Calu3 (cell line): ENCODE results near the gene SAMMSON. TPM values are rescaled to one million over a fixed set of nuclear protein-coding genes. Genes with fewer than 3 reads are reported as not detected.

Experiments used
- BruUV-seq: library from RNA; stranded (reverse); fragments of 400-500 nt; replicated peaks from 2 replicates; lab custom pipeline; 2021; lab: Mats Ljungman, UMichigan
- CTCF ChIA-PET: fragments of 300-600 bp; sonication (Branson Sonifier 250); formaldehyde crosslinking; loops from one replicate; lab custom pipeline; 2022; ENCODE audit warnings: antibody characterized with exemption; lab: Charles Lee
- DNase-seq: peaks from one replicate; pipeline ENCODE4 v3.0.0; 2022
- H3K27ac Mint-ChIP-seq: one replicate; pipeline ENCODE4 v1.8.0; 2022; ENCODE audit warnings: mixed read lengths; ENCODE audit not compliant: unreplicated experiment
- H3K27me3 Mint-ChIP-seq: one replicate; pipeline ENCODE4 v1.8.0; 2022; ENCODE audit warnings: mixed read lengths; ENCODE audit not compliant: unreplicated experiment
- H3K36me3 Mint-ChIP-seq: one replicate; pipeline ENCODE4 v1.8.0; 2022; ENCODE audit warnings: mild to moderate bottlenecking, moderate library complexity, mixed read lengths; ENCODE audit not compliant: insufficient read depth, unreplicated experiment
- H3K4me1 Mint-ChIP-seq: one replicate; pipeline ENCODE4 v1.8.0; 2022; ENCODE audit warnings: mild to moderate bottlenecking, low read depth, mixed read lengths; ENCODE audit not compliant: unreplicated experiment
- H3K4me3 Mint-ChIP-seq: one replicate; pipeline ENCODE4 v1.8.0; 2022; ENCODE audit warnings: mild to moderate bottlenecking, low read depth, moderate library complexity, mixed read lengths; ENCODE audit not compliant: unreplicated experiment
- H3K9me3 Mint-ChIP-seq: one replicate; pipeline ENCODE4 v1.8.0; 2022; ENCODE audit warnings: low read depth, mixed read lengths; ENCODE audit not compliant: unreplicated experiment
- intact Hi-C: fragments of 100-400 bp; cut with micrococcal nuclease; formaldehyde crosslinking; loops from one replicate; pipeline ENCODE4 v1.10.0; 2022; ENCODE audit not compliant: unreplicated experiment
- total RNA-seq: library from RNA; stranded (reverse); gene quantifications from 2 replicates; pipeline ENCODE4 v1.2.3, GENCODE V29; 2022
- TF ChIP-seq, protein P1 (sequence below): fragments of 200-600 bp; IDR thresholded peaks from one replicate; pipeline ENCODE4 v1.8.0; 2022; ENCODE audit warnings: antibody characterized with exemption; ENCODE audit not compliant: unreplicated experiment

Gene SAMMSON
- total RNA-seq, 1 experiment from 2014 or later = not detected

DNA sequence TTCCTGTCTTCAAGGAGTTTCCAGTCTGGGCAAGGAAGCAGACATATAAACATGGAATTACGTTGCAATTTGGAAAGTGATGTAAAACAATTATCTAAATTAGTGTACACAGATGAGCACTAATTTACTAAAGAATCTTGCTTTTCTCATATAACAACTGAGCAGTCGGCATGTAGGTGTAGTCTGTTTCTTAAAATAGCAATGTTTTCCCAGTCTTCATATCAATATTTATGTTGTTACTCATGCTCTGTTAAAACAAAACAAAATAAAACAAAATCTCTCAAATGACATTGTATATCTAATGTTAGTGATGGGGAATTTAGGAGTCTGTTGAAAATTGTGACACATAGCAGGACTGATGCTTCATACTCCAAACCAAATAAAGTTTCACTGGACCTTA is 75.6 kb downstream of the SAMMSON start:
- no peaks in the 10 kb centered on the region for H3K36me3 Mint-ChIP-seq
- no peak overlapping the region for H3K27ac Mint-ChIP-seq
- no TSS peak for BruUV-seq
- no peaks in the 10 kb centered on the region for H3K9me3 Mint-ChIP-seq
- TF ChIP-seq, protein P1, sequence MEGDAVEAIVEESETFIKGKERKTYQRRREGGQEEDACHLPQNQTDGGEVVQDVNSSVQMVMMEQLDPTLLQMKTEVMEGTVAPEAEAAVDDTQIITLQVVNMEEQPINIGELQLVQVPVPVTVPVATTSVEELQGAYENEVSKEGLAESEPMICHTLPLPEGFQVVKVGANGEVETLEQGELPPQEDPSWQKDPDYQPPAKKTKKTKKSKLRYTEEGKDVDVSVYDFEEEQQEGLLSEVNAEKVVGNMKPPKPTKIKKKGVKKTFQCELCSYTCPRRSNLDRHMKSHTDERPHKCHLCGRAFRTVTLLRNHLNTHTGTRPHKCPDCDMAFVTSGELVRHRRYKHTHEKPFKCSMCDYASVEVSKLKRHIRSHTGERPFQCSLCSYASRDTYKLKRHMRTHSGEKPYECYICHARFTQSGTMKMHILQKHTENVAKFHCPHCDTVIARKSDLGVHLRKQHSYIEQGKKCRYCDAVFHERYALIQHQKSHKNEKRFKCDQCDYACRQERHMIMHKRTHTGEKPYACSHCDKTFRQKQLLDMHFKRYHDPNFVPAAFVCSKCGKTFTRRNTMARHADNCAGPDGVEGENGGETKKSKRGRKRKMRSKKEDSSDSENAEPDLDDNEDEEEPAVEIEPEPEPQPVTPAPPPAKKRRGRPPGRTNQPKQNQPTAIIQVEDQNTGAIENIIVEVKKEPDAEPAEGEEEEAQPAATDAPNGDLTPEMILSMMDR = no peak
- peaks cover 69% of the 10 kb centered on the region for H3K27me3 Mint-ChIP-seq
- no peak overlapping the region for H3K4me3 Mint-ChIP-seq
- CTCF ChIA-PET = no interaction called here
- no peak for DNase-seq
- intact Hi-C loops = no loop called here
- no peaks in the 10 kb centered on the region for H3K4me1 Mint-ChIP-seq

DNA sequence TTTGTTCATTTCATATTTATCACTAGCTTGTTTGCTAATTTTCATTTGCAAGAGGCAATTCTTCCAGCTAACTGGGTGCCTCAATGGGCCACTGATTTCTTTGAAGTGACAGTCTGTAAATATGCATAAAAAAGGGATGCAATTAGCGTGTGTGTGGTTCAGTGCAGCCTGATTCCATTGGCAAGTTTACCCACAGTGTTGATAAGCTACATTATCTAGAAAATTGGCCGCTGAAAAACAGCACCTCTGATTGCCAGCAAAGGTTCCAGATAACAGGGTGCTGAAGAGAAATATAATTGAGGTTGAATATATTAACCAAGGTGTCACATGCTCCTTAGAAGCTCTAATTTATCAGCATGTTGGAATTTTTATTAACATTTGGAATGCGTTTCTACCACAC is 76.9 kb downstream of the SAMMSON start:
- Mint-ChIP-seq H3K4me1 (no peaks in the 10 kb centered on the region), H3K27ac (no peak overlapping the region), H3K9me3 (no peaks in the 10 kb centered on the region), H3K27me3 (peaks cover 70% of the 10 kb centered on the region), H3K4me3 (no peak overlapping the region), H3K36me3 (no peaks in the 10 kb centered on the region)
- BruUV-seq = no TSS peak
- DNase-seq = no peak
- CTCF ChIA-PET = no interaction called here
- TF ChIP-seq, protein P1 = no peak
- intact Hi-C loops = no loop called here

DNA sequence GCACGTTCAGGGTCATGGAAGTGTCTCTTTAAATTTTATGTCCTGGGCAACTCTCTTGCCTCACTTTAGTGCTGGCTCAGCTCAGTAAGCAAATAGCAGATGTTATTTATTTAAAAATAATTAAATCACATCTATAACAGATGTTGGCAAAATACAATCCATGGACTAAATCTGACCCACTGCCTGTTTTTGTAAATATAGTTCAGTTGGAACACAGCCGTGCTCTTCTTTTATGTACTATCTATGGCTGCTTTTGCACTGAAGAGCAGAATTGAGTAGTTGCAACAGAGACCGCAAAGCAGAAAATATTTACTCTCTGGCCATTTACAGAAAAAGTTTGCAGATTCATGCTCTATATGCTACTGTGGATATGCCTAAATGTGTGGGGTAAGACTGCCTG is 79.2 kb downstream of the SAMMSON start:
- intact Hi-C loops = no loop called here
- CTCF ChIA-PET = no interaction called here
- no TSS peak for BruUV-seq
- peaks cover 82% of the 10 kb centered on the region for H3K27me3 Mint-ChIP-seq
- H3K9me3 Mint-ChIP-seq = no peaks in the 10 kb centered on the region
- H3K27ac Mint-ChIP-seq = no peak overlapping the region
- TF ChIP-seq, protein P1 = no peak
- DNase-seq = no peak
- no peaks in the 10 kb centered on the region for H3K36me3 Mint-ChIP-seq
- no peak overlapping the region for H3K4me3 Mint-ChIP-seq
- H3K4me1 Mint-ChIP-seq = no peaks in the 10 kb centered on the region

DNA sequence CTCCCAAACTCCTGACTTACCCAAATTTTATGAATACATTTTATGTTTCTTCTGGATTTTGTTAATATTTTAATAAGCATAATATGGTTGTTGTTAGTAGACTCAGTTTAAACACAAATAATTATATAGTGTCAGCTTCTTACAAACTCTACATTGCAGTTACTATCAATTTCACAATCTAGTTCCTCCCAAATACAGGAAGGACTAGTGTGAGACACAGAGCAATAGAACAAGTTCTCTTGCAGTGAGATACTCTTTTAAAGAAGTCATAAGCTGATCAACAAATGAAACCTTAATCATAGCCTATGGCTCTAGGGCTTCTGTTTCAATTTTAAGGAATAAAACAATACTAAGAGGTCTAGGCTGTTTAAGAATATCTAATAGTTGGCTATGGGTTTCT is 86.1 kb downstream of the SAMMSON start:
- BruUV-seq = no TSS peak
- intact Hi-C loops = no loop called here
- TF ChIP-seq, protein P1 = no peak
- Mint-ChIP-seq H3K4me3 (no peak overlapping the region), H3K27ac (no peak overlapping the region), H3K9me3 (no peaks in the 10 kb centered on the region), H3K36me3 (no peaks in the 10 kb centered on the region), H3K27me3 (peaks cover 29% of the 10 kb centered on the region), H3K4me1 (no peaks in the 10 kb centered on the region)
- DNase-seq = no peak
- CTCF ChIA-PET = no interaction called here

DNA sequence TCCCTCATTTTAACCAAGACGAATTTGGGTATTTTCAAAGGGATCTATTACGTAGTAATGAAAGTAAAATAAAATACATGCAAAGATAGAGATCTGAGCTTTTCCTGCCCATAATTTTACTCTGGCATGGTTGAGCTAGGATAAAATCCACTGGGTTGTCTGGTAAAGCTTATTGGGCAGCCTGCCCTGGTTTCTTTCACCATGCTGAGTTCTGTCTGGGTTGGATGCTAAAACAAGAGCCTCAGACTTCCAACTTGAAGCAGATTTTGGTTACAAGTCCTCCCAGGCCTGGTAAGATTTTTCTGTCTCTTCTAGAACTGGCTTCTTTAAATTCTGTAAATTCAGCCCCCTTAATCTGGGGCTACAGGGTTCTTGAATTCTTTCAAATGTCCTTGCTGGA is 86.8 kb downstream of the SAMMSON start:
- H3K4me3 Mint-ChIP-seq = no peak overlapping the region
- no TSS peak for BruUV-seq
- peaks cover 29% of the 10 kb centered on the region for H3K27me3 Mint-ChIP-seq
- TF ChIP-seq, protein P1 = no peak
- H3K36me3 Mint-ChIP-seq = no peaks in the 10 kb centered on the region
- CTCF ChIA-PET = no interaction called here
- no peaks in the 10 kb centered on the region for H3K4me1 Mint-ChIP-seq
- no peaks in the 10 kb centered on the region for H3K9me3 Mint-ChIP-seq
- intact Hi-C loops = no loop called here
- no peak overlapping the region for H3K27ac Mint-ChIP-seq
- DNase-seq = no peak
